BJ (cell line): Measurements from ENCODE around the gene VAMP5. TPM values are rescaled to one million over a fixed set of nuclear protein-coding genes. Genes with fewer than 3 reads are reported as not detected.

Source experiments
- CTCF ChIA-PET: fragments of 350-600 bp; formaldehyde crosslinking; extraction: SDS; loops from one replicate; lab custom pipeline; 2021; ENCODE audit warnings: antibody characterized with exemption, inconsistent platforms; lab: Yijun Ruan, JAX
- POLR2A ChIA-PET: fragments of 300-600 bp; sonication (Branson Sonifier 250); formaldehyde crosslinking; extraction: SDS; loops from one replicate; lab custom pipeline; 2021; ENCODE audit warnings: antibody characterized with exemption; lab: Charles Lee
- DNase-seq: peaks from one replicate; pipeline ENCODE4 v3.0.0-alpha.2; 2011; ENCODE audit warnings: low read depth
- H3K27me3 ChIP-seq: 2 replicates; pipeline ENCODE4 v1.6.0; 2011; ENCODE audit warnings: low read length; ENCODE audit not compliant: control insufficient read depth, insufficient read depth
- H3K36me3 ChIP-seq: 2 replicates; pipeline ENCODE4 v1.5.1; 2011; ENCODE audit warnings: low read length; ENCODE audit not compliant: control insufficient read depth, insufficient read depth
- H3K4me3 ChIP-seq: 2 replicates; pipeline ENCODE4 v1.5.1; 2011; ENCODE audit warnings: low read depth, mild to moderate bottlenecking, control low read depth, low read length
- CTCF ChIP-seq: IDR thresholded peaks from 2 replicates; pipeline ENCODE4 v1.5.1; 2011; ENCODE audit warnings: low read depth, mild to moderate bottlenecking, control low read depth, inconsistent platforms, low read length, moderate library complexity; ENCODE audit not compliant: insufficient read depth
- polyA plus RNA-seq: library from polyadenylated mRNA; depleted of rRNA; stranded (reverse); fragments of >200 nt; gene quantifications from 2 replicates; pipeline ENCODE4 v1.2.3, GENCODE V29; 2011

The VAMP5 gene
- polyA plus RNA-seq, 1 experiment: 161 TPM

- TF ChIP-seq CTCF: no peak
- CTCF ChIA-PET: no interaction called here
- H3K36me3 ChIP-seq: peaks cover 7% of the 10 kb centered on the region
Observed at GRCh38 chr2:85593023-85593422, 8.8 kb downstream of the VAMP5 start.

GRCh38 chr2:85594715-85595300 lies 10.6 kb downstream of the VAMP5 start:
- POLR2A ChIA-PET: interaction anchor here (0.6 to 1.6 kb wide), 2 partner anchors 10 to 130 kb away, joined by 3 to 8 read pairs; no protein-coding TSS in a partner anchor
- TF ChIP-seq CTCF: no peak
- Histone ChIP-seq H3K27me3 (no peaks in the 10 kb centered on the region), H3K4me3 (peak overlapping the region; percentile 53), H3K36me3 (peaks cover 15% of the 10 kb centered on the region)
- DNase-seq: no peak
- CTCF ChIA-PET: interaction anchor here (0.8 to 1.7 kb wide), 4 partner anchors 10 to 57 kb away, joined by 3 to 8 read pairs (median 4); no protein-coding TSS in a partner anchor

More at GRCh38 chr2:85593023-85593422, 8.8 kb downstream of the VAMP5 start:
- DNase-seq: no peak
- Histone ChIP-seq H3K4me3 (no peak overlapping the region), H3K27me3 (no peaks in the 10 kb centered on the region)
- POLR2A ChIA-PET: no interaction called here

GRCh38 chr2:85595301-85596025 lies 11.2 kb downstream of the VAMP5 start, which contains the start of gene RNF181:
TSS of gene RNF181 (plus strand) at chr2:85595745. CDS start at chr2:85595764, 19 bp downstream.
- no peak for TF ChIP-seq CTCF
- peak; percentile 97 for DNase-seq
- Histone ChIP-seq H3K4me3 (peak within 1 kb of the TSS; percentile 95), H3K27me3 (no peaks in the 10 kb centered on the region), H3K36me3 (peaks cover 18% of the 10 kb centered on the region)
- ChIA-PET CTCF (interaction anchor here (0.8 to 1.7 kb wide), 3 partner anchors 10 to 58 kb away, joined by 3 to 8 read pairs (median 4); no protein-coding TSS in a partner anchor), POLR2A (interaction anchor here (0.6 to 1.6 kb wide), 3 partner anchors 9 to 130 kb away, joined by 3 to 11 read pairs (median 8); no protein-coding TSS in a partner anchor)

GRCh38 chr2:85596026-85596333 lies 11.7 kb downstream of the VAMP5 start:
- ChIA-PET CTCF (interaction anchor here (0.6 to 1.5 kb wide), 4 partner anchors 9 to 176 kb away, joined by 3 to 4 read pairs (median 3); no protein-coding TSS in a partner anchor), POLR2A (interaction anchor here (0.6 to 1.6 kb wide), 2 partner anchors 9 to 14 kb away, joined by 8 to 11 read pairs; no protein-coding TSS in a partner anchor)
- peaks cover 18% of the 10 kb centered on the region for H3K36me3 ChIP-seq
- no peaks in the 10 kb centered on the region for H3K27me3 ChIP-seq
- no peak for DNase-seq
- peak overlapping the region; percentile 95 for H3K4me3 ChIP-seq
- no peak for TF ChIP-seq CTCF

GRCh38 chr2:85596486-85597143 lies 12.4 kb downstream of the VAMP5 start:
- ChIA-PET CTCF (interaction anchor here (0.6 to 1.5 kb wide), 4 partner anchors 10 to 177 kb away, joined by 3 to 4 read pairs (median 3); no protein-coding TSS in a partner anchor), POLR2A (interaction anchor here (1.6 kb wide), 1 partner anchor 8 kb away, joined by 8 read pairs; no protein-coding TSS in a partner anchor)
- no peak for TF ChIP-seq CTCF

More at GRCh38 chr2:85596486-85597143, 12.4 kb downstream of the VAMP5 start:
- no peak for DNase-seq
- H3K27me3 ChIP-seq: no peaks in the 10 kb centered on the region
- peak overlapping the region; percentile 95 for H3K4me3 ChIP-seq
- H3K36me3 ChIP-seq: peaks cover 18% of the 10 kb centered on the region
